Panc1 (cell line): ENCODE measurements around the gene AGTR1. TPM values are rescaled to one million over a fixed set of nuclear protein-coding genes. Genes with fewer than 3 reads are reported as not detected.
A peak's percentile ranks its signal among the peaks of the same experiment; 100 is the strongest.

ENCODE experiments used
- ATAC-seq: fragments of 200-7000 bp; cut with Tn5 transposase; 2 replicates; pipeline ENCODE4 v1.9.1; 2020; ENCODE audit warnings: mild to moderate bottlenecking, moderate library complexity
- BruUV-seq: library from RNA; stranded (reverse); fragments of 400-500 nt; replicated peaks from 2 replicates; lab custom pipeline; 2021; lab: Mats Ljungman, UMichigan
- CTCF ChIA-PET: fragments of 300-600 bp; sonication (Branson Sonifier 250); formaldehyde crosslinking; loops from one replicate; lab custom pipeline; 2022; ENCODE audit warnings: antibody characterized with exemption; lab: Charles Lee
- POLR2A ChIA-PET: fragments of 300-600 bp; sonication (Branson Sonifier 250); formaldehyde crosslinking; loops from one replicate; lab custom pipeline; 2022; ENCODE audit warnings: antibody characterized with exemption; lab: Charles Lee
- DNase-seq: peaks from one replicate; pipeline ENCODE4 v3.0.0-alpha.2; 2010; ENCODE audit warnings: low read depth, low spot score
- H3K27ac ChIP-seq: 2 replicates; pipeline ENCODE4 v1.5.1; 2011; ENCODE audit warnings: mild to moderate bottlenecking, low read length, inconsistent platforms
- H3K27me3 ChIP-seq: fragments of 200-500 bp; sonication (Bioruptor generic); 2 replicates; pipeline ENCODE4 v1.6.0; 2014; ENCODE audit warnings: low read length, inconsistent platforms; ENCODE audit not compliant: control insufficient read depth, insufficient read depth
- H3K36me3 ChIP-seq: fragments of 200-500 bp; sonication (Bioruptor generic); 2 replicates; pipeline ENCODE4 v1.5.1; 2014; ENCODE audit warnings: inconsistent platforms, mild to moderate bottlenecking, low read length, moderate library complexity; ENCODE audit not compliant: control insufficient read depth, insufficient read depth
- H3K4me1 ChIP-seq: 2 replicates; pipeline ENCODE4 v1.5.1; 2011; ENCODE audit warnings: inconsistent platforms, mild to moderate bottlenecking, low read length, moderate library complexity; ENCODE audit not compliant: control insufficient read depth, insufficient read depth
- H3K4me3 ChIP-seq, 2 experiments: 2 replicates each; pipeline ENCODE4 v1.5.1; 2011 to 2012; ENCODE audit warnings: low read depth in 2 of 2, low read length in 2 of 2, mild to moderate bottlenecking in 2 of 2, inconsistent platforms in 1 of 2, moderate library complexity in 1 of 2
- H3K9me3 ChIP-seq: fragments of 200-500 bp; sonication (Bioruptor generic); 2 replicates; pipeline ENCODE4 v1.5.1; 2014; ENCODE audit warnings: low read depth, mild to moderate bottlenecking, inconsistent platforms, low read length, moderate library complexity; ENCODE audit not compliant: control insufficient read depth, insufficient read depth
- POLR2AphosphoS5 ChIP-seq: IDR thresholded peaks from 2 replicates; pipeline ENCODE4 v1.6.1; 2012; ENCODE audit warnings: mild to moderate bottlenecking, low read depth, low read length, moderate library complexity
- SIN3A ChIP-seq: IDR thresholded peaks from 2 replicates; pipeline ENCODE4 v1.6.1; 2012; ENCODE audit warnings: low read depth, mild to moderate bottlenecking, low read length, moderate library complexity, borderline replicate concordance; ENCODE audit not compliant: insufficient read depth
- TCF7L2 ChIP-seq: IDR thresholded peaks from 2 replicates; pipeline ENCODE4 v1.6.1; 2011; ENCODE audit warnings: mild to moderate bottlenecking, low read depth, low read length, inconsistent platforms
- in situ Hi-C: cut with HindIII; loops from 2 replicates; pipeline ENCODE4 v1.10.0; 2016; ENCODE audit warnings: low sequenced_read_pairs, low pct_unique_long_range_greater_than_20kb
- intact Hi-C: fragments of 100-400 bp; cut with micrococcal nuclease; formaldehyde crosslinking; loops from one replicate; pipeline ENCODE4 v1.10.0; 2022; ENCODE audit not compliant: unreplicated experiment
- total RNA-seq: library from RNA; stranded (reverse); gene quantifications from one replicate; pipeline ENCODE4 v1.2.1, GENCODE V29; 2021; ENCODE audit not compliant: unreplicated experiment
- TF ChIP-seq, protein P1 (sequence below): fragments of 450-650 bp; IDR thresholded peaks from 2 replicates; pipeline ENCODE4 v1.5.1; 2017; ENCODE audit warnings: mild to moderate bottlenecking
- TF ChIP-seq, protein P2 (sequence below), 2 experiments: IDR thresholded peaks; 2 replicates each; pipeline ENCODE4 v1.6.1; 2011 to 2012; ENCODE audit warnings: low read depth in 2 of 2, control low read depth in 1 of 2, low read length in 1 of 2, mild to moderate bottlenecking in 1 of 2, moderate library complexity in 1 of 2; ENCODE audit not compliant: insufficient read depth in 1 of 2

AGTR1 gene
- total RNA-seq, 1 experiment from 2014 or later, result 0.28 TPM

DNA sequence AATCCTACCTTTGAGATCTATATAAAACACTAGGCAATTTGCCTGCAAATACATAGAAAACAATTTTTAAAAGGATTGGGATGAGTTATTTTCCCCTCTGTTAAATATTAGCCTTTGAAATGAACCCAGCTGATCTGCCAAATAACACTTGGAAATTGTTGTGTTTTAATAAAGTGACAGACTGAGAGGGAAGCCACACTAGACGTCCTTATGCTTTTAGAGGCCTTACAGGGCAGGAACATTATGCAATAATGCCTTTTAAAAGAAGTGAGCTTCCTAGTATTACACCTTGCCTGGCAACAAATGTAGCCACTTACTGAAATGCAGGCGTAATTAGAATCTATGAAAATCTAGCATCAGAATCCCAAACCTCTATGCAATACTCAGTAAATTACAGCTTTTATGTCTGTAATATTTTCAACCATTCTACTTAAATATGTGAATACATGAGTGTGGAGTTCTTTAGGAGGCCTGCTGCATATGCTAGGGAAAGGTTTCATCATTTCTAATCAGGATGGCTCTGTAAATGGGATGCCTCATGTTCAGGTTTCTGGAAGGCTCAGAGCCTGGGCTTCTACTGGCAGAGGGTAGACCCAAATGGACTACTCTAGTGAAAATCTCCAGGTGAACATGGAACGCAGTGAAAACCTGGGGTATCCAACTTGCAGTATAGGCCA lies 20.3 kb downstream of the AGTR1 start:
- in situ Hi-C loops, result no loop called here

DNA sequence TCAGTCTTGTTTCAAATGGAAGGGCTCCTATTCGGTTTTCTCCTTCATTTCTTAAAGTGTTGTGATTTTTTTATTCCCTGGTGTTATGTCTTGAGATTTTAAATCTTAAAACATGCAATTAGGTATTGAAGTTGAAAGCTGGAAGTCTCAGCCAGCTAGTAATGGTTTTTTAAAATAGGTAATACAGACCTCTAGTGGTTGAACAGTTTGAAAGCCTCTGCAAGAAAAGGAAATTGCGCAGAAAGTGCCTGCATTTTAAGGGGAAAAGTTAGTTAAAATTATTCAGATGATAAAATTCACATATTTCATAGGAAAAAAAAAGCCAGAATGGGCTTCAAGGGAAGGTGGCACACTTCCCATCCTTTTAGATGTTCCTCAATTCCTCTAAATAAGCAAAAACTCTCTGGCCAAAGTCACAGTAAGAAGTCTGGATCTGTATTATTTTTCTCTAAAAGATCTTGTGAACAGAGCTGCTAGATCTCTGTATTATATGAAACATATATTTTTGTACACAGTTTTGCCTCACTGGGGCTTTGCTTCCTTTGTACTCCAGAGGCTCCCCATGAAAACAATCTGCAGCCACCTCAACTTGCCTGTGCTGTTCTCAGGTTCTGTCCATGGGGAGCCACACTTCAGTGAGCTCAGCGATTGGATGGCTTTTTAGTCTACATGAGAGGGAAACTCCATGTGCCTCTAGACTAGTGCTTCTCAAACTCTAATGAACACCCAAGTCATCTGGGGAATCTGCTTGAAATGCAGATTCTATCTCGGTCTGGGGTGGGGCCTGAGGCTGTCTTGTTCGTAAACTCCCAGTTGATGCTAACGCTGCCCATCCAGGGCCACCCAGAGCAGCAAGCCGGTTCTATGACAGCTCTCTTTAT lies 21.5 kb downstream of the AGTR1 start:
- ATAC-seq (no peak), DNase-seq (no peak)
- in situ Hi-C loops (no loop called here), intact Hi-C loops (loop anchor here (2.0 kb wide), 1 partner anchor 338 kb away; no protein-coding TSS in a partner anchor)
- Histone ChIP-seq H3K4me1 (no peaks in the 10 kb centered on the region), H3K9me3 (no peaks in the 10 kb centered on the region), H3K27me3 (peaks cover 2% of the 10 kb centered on the region; the same call in 1 of the 2 replicates), H3K36me3 (no peaks in the 10 kb centered on the region), H3K4me3 (no peak overlapping the region), H3K27ac (no peak overlapping the region)
- CTCF ChIA-PET, result interaction anchor here (0.5 to 2.1 kb wide), 3 partner anchors 324 to 353 kb away, joined by 4 to 10 read pairs (median 5); no protein-coding TSS in a partner anchor
- TF ChIP-seq, protein P1, sequence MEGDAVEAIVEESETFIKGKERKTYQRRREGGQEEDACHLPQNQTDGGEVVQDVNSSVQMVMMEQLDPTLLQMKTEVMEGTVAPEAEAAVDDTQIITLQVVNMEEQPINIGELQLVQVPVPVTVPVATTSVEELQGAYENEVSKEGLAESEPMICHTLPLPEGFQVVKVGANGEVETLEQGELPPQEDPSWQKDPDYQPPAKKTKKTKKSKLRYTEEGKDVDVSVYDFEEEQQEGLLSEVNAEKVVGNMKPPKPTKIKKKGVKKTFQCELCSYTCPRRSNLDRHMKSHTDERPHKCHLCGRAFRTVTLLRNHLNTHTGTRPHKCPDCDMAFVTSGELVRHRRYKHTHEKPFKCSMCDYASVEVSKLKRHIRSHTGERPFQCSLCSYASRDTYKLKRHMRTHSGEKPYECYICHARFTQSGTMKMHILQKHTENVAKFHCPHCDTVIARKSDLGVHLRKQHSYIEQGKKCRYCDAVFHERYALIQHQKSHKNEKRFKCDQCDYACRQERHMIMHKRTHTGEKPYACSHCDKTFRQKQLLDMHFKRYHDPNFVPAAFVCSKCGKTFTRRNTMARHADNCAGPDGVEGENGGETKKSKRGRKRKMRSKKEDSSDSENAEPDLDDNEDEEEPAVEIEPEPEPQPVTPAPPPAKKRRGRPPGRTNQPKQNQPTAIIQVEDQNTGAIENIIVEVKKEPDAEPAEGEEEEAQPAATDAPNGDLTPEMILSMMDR, result peak; percentile 67; the same call in 1 of the 2 replicates
- no peak for TF ChIP-seq SIN3A
- TF ChIP-seq, protein P2, sequence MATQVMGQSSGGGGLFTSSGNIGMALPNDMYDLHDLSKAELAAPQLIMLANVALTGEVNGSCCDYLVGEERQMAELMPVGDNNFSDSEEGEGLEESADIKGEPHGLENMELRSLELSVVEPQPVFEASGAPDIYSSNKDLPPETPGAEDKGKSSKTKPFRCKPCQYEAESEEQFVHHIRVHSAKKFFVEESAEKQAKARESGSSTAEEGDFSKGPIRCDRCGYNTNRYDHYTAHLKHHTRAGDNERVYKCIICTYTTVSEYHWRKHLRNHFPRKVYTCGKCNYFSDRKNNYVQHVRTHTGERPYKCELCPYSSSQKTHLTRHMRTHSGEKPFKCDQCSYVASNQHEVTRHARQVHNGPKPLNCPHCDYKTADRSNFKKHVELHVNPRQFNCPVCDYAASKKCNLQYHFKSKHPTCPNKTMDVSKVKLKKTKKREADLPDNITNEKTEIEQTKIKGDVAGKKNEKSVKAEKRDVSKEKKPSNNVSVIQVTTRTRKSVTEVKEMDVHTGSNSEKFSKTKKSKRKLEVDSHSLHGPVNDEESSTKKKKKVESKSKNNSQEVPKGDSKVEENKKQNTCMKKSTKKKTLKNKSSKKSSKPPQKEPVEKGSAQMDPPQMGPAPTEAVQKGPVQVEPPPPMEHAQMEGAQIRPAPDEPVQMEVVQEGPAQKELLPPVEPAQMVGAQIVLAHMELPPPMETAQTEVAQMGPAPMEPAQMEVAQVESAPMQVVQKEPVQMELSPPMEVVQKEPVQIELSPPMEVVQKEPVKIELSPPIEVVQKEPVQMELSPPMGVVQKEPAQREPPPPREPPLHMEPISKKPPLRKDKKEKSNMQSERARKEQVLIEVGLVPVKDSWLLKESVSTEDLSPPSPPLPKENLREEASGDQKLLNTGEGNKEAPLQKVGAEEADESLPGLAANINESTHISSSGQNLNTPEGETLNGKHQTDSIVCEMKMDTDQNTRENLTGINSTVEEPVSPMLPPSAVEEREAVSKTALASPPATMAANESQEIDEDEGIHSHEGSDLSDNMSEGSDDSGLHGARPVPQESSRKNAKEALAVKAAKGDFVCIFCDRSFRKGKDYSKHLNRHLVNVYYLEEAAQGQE (IDR thresholded peaks at IDR 0.05; ENCODE audit: insufficient read depth in 1 of 2, low read depth in 2 of 2, low read length in 1 of 2), result no peak
- no peak for TF ChIP-seq TCF7L2
- no peak for TF ChIP-seq POLR2AphosphoS5
- BruUV-seq, result no TSS peak
- POLR2A ChIA-PET, result no interaction called here

More for the DNA sequence above, 20.3 kb downstream of the AGTR1 start:
- H3K4me3 ChIP-seq, result no peak overlapping the region
- intact Hi-C loops, result loop anchor here (2.0 kb wide), 1 partner anchor 337 kb away; no protein-coding TSS in a partner anchor
- no TSS peak for BruUV-seq
- H3K36me3 ChIP-seq, result no peaks in the 10 kb centered on the region
- ChIA-PET POLR2A (no interaction called here), CTCF (interaction anchor here (2.1 kb wide), 1 partner anchor 338 kb away, joined by 5 read pairs; no protein-coding TSS in a partner anchor)
- no peaks in the 10 kb centered on the region for H3K9me3 ChIP-seq
- DNase-seq, result no peak
- no peaks in the 10 kb centered on the region for H3K4me1 ChIP-seq
- H3K27me3 ChIP-seq, result peaks cover 2% of the 10 kb centered on the region; the same call in 1 of the 2 replicates
- ATAC-seq, result no peak
- TF ChIP-seq, protein P2 (IDR thresholded peaks at IDR 0.05; ENCODE audit: insufficient read depth in 1 of 2, low read depth in 2 of 2, low read length in 1 of 2), result no peak
- TF ChIP-seq SIN3A, result no peak
- no peak overlapping the region for H3K27ac ChIP-seq
